SK-N-MC (cell line): Measurements from ENCODE around the gene MYO7A.

Experiments used
- EZH2 ChIP-seq: fragments of 200-600 bp; sonication (generic); IDR thresholded peaks from one replicate; pipeline ENCODE4 v1.6.1; 2017; ENCODE audit warnings: antibody characterized with exemption
- FOXP2 ChIP-seq: optimal IDR thresholded peaks from 2 replicates; pipeline ENCODE3; 2011; ENCODE audit warnings: mild to moderate bottlenecking, moderate library complexity; ENCODE audit not compliant: insufficient read depth; ENCODE audit errors: extremely low read length, control extremely low read depth
- POLR2AphosphoS5 ChIP-seq: IDR thresholded peaks from 2 replicates; pipeline ENCODE4 v1.6.1; 2012; ENCODE audit warnings: mild to moderate bottlenecking, low read depth, low read length, borderline replicate concordance

- TF ChIP-seq EZH2 (no peak), POLR2AphosphoS5 (no peak), FOXP2 (no peak)
Measured at GRCh38 chr11:77093056-77093891, 34.8 kb upstream of the MYO7A start.
